GM12801 (cell line): Measurements from ENCODE around the gene DNAJC24.

ENCODE experiments used
- CTCF ChIP-seq: IDR thresholded peaks from one replicate; pipeline ENCODE4 v1.5.1; 2011; ENCODE audit warnings: control low read depth; ENCODE audit not compliant: insufficient read length; ENCODE audit errors: extremely low read depth

DNAJC24 gene

GRCh38 chr11:31383116-31383515 lies 13.5 kb downstream of the DNAJC24 start:
- no peak for TF ChIP-seq CTCF

GRCh38 chr11:31387379-31387778 lies 17.7 kb downstream of the DNAJC24 start:
- TF ChIP-seq CTCF = no peak

GRCh38 chr11:31397239-31397834 lies 27.7 kb downstream of the DNAJC24 start:
- TF ChIP-seq CTCF = no peak

GRCh38 chr11:31404614-31405013 lies 35.0 kb downstream of the DNAJC24 start:
- no peak for TF ChIP-seq CTCF

- no peak for TF ChIP-seq CTCF
These were observed 38.5 kb downstream of the DNAJC24 start for GRCh38 chr11:31408201-31408600.

GRCh38 chr11:31412946-31413345 lies 43.3 kb downstream of the DNAJC24 start:
- no peak for TF ChIP-seq CTCF

- TF ChIP-seq CTCF = no peak
These were observed 44.7 kb downstream of the DNAJC24 start for GRCh38 chr11:31414338-31414737.
